ENCODE measurements around the gene RETREG1.

The RETREG1 gene

DNA sequence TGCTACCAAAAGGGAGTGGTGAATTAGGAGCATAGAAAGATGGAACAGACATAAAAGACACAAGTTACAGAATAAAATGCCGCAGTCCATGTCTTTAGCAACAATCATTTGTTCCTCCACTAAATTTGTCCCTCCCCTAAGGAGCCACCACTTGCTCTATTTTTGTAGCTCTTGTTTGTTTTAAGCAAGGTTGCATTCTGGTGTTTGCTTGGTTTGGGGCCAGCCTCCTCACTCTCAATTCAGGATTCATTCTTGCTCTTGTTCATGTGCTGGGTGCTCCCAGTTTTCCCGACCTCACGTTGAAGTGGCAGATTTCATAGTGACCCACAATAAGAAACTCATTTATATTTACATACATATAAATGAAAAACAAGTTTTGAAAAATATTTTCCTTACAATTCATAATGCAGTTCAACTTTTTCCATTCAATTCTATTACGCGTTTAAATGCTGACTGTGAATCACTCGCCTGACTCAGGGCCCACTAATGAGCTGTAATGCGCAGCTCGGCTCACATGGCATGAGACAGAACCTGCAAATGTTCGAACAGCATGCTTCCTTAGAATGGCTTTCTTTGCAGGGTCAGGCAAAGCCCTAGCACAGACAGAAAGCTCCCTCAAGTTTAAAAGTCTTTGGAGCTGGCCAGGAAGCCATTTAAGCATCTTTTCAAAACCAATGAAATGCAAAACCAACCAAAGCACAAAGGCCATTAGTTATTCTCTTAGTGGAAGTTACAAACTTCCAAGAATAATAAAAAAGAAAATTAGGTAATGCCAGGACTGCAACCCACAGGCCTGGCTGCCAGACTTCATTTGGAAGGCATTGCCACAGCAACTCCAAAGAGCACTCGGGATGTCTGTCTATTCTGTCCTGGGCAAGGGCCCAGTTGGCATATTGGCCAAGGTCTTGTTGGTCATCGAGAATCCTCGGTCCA lies 41.7 kb downstream of the RETREG1 start:
- DNase-seq (ENCODE audit: low read depth in 1 of 2, low spot score in 1 of 2): no peak
- Histone ChIP-seq H3K27ac (replicated peaks) (no peak overlapping the region), H3K4me3 (replicated peaks; ENCODE audit: insufficient read depth, low read length) (no peak overlapping the region), H3K27me3 (ENCODE audit: insufficient read depth, poor library complexity, severe bottlenecking) (no peaks in the 10 kb centered on the region)
- TF ChIP-seq GABPA (IDR thresholded peaks at IDR 0.05; ENCODE audit: low read depth): no peak
- TF ChIP-seq, protein P1, sequence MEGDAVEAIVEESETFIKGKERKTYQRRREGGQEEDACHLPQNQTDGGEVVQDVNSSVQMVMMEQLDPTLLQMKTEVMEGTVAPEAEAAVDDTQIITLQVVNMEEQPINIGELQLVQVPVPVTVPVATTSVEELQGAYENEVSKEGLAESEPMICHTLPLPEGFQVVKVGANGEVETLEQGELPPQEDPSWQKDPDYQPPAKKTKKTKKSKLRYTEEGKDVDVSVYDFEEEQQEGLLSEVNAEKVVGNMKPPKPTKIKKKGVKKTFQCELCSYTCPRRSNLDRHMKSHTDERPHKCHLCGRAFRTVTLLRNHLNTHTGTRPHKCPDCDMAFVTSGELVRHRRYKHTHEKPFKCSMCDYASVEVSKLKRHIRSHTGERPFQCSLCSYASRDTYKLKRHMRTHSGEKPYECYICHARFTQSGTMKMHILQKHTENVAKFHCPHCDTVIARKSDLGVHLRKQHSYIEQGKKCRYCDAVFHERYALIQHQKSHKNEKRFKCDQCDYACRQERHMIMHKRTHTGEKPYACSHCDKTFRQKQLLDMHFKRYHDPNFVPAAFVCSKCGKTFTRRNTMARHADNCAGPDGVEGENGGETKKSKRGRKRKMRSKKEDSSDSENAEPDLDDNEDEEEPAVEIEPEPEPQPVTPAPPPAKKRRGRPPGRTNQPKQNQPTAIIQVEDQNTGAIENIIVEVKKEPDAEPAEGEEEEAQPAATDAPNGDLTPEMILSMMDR (IDR thresholded peaks at IDR 0.05; ENCODE audit: insufficient read depth, low read length): no peak
- no peak for TF ChIP-seq POLR2AphosphoS5 (IDR thresholded peaks at IDR 0.05; ENCODE audit: low read depth)
- no peak for TF ChIP-seq SPI1 (IDR thresholded peaks at IDR 0.05; ENCODE audit: borderline replicate concordance, low read depth)
- TF ChIP-seq, protein P2, sequence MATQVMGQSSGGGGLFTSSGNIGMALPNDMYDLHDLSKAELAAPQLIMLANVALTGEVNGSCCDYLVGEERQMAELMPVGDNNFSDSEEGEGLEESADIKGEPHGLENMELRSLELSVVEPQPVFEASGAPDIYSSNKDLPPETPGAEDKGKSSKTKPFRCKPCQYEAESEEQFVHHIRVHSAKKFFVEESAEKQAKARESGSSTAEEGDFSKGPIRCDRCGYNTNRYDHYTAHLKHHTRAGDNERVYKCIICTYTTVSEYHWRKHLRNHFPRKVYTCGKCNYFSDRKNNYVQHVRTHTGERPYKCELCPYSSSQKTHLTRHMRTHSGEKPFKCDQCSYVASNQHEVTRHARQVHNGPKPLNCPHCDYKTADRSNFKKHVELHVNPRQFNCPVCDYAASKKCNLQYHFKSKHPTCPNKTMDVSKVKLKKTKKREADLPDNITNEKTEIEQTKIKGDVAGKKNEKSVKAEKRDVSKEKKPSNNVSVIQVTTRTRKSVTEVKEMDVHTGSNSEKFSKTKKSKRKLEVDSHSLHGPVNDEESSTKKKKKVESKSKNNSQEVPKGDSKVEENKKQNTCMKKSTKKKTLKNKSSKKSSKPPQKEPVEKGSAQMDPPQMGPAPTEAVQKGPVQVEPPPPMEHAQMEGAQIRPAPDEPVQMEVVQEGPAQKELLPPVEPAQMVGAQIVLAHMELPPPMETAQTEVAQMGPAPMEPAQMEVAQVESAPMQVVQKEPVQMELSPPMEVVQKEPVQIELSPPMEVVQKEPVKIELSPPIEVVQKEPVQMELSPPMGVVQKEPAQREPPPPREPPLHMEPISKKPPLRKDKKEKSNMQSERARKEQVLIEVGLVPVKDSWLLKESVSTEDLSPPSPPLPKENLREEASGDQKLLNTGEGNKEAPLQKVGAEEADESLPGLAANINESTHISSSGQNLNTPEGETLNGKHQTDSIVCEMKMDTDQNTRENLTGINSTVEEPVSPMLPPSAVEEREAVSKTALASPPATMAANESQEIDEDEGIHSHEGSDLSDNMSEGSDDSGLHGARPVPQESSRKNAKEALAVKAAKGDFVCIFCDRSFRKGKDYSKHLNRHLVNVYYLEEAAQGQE (IDR thresholded peaks at IDR 0.05; ENCODE audit: insufficient replicate concordance, low read depth): no peak

DNA sequence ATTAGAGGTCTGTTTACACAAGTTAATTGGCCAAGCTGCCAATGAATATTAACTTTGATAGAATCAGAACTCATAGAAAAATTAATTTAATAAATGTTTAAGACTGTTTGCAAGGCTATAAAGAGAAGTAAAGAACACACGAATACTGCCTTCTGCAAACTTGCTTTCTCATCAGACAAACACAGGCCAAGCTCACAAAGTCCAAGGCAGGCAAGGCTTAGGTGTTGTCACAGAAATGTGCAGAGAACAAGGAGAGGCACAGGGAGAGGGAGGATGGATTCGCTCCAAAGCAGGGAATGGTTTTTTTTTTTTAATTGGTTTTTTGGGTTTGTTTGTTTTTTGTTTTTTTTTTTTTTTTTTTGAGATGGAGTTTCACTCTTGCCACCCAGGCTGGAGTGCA lies 43.4 kb downstream of the RETREG1 start:
- no peak for TF ChIP-seq SPI1 (IDR thresholded peaks at IDR 0.05; ENCODE audit: borderline replicate concordance, low read depth)
- no peak for TF ChIP-seq GABPA (IDR thresholded peaks at IDR 0.05; ENCODE audit: low read depth)
- no peak overlapping the region for H3K4me3 ChIP-seq (replicated peaks; ENCODE audit: insufficient read depth, low read length)
- H3K27me3 ChIP-seq (ENCODE audit: insufficient read depth, poor library complexity, severe bottlenecking): no peaks in the 10 kb centered on the region
- no peak overlapping the region for H3K27ac ChIP-seq (replicated peaks)
- no peak for DNase-seq (ENCODE audit: low read depth in 1 of 2, low spot score in 1 of 2)

DNA sequence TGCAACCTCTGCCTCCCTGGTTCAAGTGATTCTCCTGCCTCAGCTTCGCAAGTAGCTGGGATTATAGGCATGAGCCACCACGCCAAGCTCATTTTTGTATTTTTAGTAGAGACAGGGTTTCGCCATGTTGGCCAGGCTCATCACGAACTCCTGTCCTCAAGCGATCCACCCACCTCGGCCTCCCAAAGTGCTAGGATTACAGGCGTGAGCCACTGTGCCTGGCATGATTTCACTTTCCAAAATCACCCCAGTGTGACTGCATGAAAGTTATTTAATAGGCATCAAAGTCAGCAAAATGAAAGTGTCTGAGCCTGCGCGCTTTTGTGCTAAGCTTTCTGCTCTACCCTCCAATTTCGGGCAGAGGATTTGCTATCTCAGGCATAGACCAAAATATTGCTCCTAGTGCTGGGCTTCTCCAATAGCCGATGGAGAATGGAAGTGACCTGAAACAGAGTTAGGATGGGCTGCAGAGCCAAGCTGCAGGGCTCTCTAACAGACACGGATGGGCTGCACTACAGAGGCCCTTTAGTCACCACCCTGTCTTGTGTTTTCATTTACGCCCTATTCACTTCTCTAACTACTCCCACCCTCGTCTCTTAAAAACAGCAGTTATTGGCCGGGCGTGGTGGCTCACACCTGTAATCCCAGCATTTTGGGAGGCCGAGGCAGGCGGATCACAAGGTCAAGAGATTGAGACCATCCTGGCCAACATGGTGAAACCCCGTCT lies 44.3 kb downstream of the RETREG1 start:
- H3K27me3 ChIP-seq (ENCODE audit: insufficient read depth, poor library complexity, severe bottlenecking): no peaks in the 10 kb centered on the region
- H3K4me3 ChIP-seq (replicated peaks; ENCODE audit: insufficient read depth, low read length): no peak overlapping the region
- H3K27ac ChIP-seq (replicated peaks): no peak overlapping the region
- TF ChIP-seq, protein P2 (IDR thresholded peaks at IDR 0.05; ENCODE audit: insufficient replicate concordance, low read depth): no peak
- TF ChIP-seq SPI1 (IDR thresholded peaks at IDR 0.05; ENCODE audit: borderline replicate concordance, low read depth) (no peak), GABPA (IDR thresholded peaks at IDR 0.05; ENCODE audit: low read depth) (no peak), POLR2AphosphoS5 (IDR thresholded peaks at IDR 0.05; ENCODE audit: low read depth) (no peak)
- TF ChIP-seq, protein P1 (IDR thresholded peaks at IDR 0.05; ENCODE audit: insufficient read depth, low read length): no peak
- no peak for DNase-seq (ENCODE audit: low read depth in 1 of 2, low spot score in 1 of 2)

DNA sequence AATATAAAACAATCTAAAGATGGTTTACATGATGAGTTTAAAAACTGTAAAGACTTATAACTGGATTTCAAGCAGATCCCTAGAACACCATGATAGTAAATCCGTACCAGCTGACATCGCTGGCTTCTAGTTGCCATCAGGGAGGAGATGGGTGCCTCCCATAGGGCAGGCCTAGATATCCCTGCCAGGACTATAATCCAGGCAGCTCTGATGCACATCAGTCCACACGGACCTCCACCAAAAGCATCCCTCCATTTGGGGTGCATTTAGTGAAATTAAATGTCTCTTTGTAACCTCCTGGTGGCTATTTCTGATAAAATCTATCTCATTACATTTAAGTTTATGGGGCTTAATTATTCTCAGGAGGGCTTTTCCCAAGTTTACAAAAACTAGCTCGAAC lies 45.8 kb downstream of the RETREG1 start:
- no peak overlapping the region for H3K4me3 ChIP-seq (replicated peaks; ENCODE audit: insufficient read depth, low read length)
- no peaks in the 10 kb centered on the region for H3K27me3 ChIP-seq (ENCODE audit: insufficient read depth, poor library complexity, severe bottlenecking)
- no peak overlapping the region for H3K27ac ChIP-seq (replicated peaks)
- no peak for DNase-seq (ENCODE audit: low read depth in 1 of 2, low spot score in 1 of 2)
- TF ChIP-seq GABPA (IDR thresholded peaks at IDR 0.05; ENCODE audit: low read depth): no peak
- TF ChIP-seq, protein P2 (IDR thresholded peaks at IDR 0.05; ENCODE audit: insufficient replicate concordance, low read depth): no peak
- TF ChIP-seq SPI1 (IDR thresholded peaks at IDR 0.05; ENCODE audit: borderline replicate concordance, low read depth): no peak
- no peak for TF ChIP-seq POLR2AphosphoS5 (IDR thresholded peaks at IDR 0.05; ENCODE audit: low read depth)
- TF ChIP-seq, protein P1 (IDR thresholded peaks at IDR 0.05; ENCODE audit: insufficient read depth, low read length): no peak

All from HL-60 (cell line).